Measurements from ENCODE around the gene CIT.

The CIT gene

DNA sequence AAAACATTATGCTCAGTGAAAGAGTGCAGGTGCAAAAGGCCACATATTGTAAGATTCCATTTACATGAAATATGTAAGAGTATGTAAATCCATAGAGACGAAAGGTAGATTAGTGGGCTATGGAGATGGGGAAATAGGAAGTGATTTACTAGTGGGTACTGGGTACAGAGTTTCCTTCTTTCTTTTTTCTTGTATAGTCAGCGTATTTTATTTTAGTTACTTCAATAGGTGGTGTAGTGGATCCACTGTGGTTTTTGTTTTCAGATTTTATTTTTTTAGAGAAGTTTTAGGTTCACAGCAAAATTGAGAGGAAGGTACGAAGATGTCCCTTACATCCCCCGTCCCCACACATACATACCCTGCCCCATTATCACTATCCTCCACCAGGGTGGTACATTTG lies 6.1 kb upstream of the CIT start:
- TF ChIP-seq, protein P1, sequence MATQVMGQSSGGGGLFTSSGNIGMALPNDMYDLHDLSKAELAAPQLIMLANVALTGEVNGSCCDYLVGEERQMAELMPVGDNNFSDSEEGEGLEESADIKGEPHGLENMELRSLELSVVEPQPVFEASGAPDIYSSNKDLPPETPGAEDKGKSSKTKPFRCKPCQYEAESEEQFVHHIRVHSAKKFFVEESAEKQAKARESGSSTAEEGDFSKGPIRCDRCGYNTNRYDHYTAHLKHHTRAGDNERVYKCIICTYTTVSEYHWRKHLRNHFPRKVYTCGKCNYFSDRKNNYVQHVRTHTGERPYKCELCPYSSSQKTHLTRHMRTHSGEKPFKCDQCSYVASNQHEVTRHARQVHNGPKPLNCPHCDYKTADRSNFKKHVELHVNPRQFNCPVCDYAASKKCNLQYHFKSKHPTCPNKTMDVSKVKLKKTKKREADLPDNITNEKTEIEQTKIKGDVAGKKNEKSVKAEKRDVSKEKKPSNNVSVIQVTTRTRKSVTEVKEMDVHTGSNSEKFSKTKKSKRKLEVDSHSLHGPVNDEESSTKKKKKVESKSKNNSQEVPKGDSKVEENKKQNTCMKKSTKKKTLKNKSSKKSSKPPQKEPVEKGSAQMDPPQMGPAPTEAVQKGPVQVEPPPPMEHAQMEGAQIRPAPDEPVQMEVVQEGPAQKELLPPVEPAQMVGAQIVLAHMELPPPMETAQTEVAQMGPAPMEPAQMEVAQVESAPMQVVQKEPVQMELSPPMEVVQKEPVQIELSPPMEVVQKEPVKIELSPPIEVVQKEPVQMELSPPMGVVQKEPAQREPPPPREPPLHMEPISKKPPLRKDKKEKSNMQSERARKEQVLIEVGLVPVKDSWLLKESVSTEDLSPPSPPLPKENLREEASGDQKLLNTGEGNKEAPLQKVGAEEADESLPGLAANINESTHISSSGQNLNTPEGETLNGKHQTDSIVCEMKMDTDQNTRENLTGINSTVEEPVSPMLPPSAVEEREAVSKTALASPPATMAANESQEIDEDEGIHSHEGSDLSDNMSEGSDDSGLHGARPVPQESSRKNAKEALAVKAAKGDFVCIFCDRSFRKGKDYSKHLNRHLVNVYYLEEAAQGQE (IDR thresholded peaks at IDR 0.05; ENCODE audit: insufficient read depth in 1 of 2, low read depth in 2 of 2, low read length in 2 of 2), result no peak
- no peak for TF ChIP-seq SIN3A (IDR thresholded peaks at IDR 0.05; ENCODE audit: borderline replicate concordance, insufficient read depth, low read length)
- TF ChIP-seq POLR2AphosphoS5 (IDR thresholded peaks at IDR 0.05; ENCODE audit: low read depth, low read length), result no peak
- TF ChIP-seq TAF1 (IDR thresholded peaks at IDR 0.05; ENCODE audit: borderline replicate concordance, insufficient read depth, low read length), result no peak
- TF ChIP-seq FOXP2 (optimal IDR thresholded peaks at IDR 0.05; ENCODE audit: borderline replicate concordance, extremely low read depth, extremely low read length, insufficient read depth), result no peak

DNA sequence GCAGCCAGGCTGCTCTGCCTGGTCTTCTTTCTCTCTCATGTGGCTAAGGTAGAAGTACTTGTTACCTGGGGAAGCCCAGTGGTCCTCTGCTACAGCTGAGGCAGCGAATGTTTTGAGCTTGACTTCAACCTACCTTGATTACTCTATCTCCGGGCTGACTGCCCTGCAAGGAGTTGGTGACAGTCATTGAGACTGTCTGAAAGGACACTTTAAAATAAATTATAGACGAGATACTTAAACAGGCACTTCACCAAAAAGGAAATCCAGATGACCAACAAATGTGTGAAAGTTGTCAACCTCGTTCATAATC lies 474 bp upstream of the CIT start:
- TF ChIP-seq TAF1 (IDR thresholded peaks at IDR 0.05; ENCODE audit: borderline replicate concordance, insufficient read depth, low read length), result 0 out of 2 replicates have a peak, but pooled peaks have one; percentile 5
- TF ChIP-seq POLR2AphosphoS5 (IDR thresholded peaks at IDR 0.05; ENCODE audit: low read depth, low read length), result no peak

DNA sequence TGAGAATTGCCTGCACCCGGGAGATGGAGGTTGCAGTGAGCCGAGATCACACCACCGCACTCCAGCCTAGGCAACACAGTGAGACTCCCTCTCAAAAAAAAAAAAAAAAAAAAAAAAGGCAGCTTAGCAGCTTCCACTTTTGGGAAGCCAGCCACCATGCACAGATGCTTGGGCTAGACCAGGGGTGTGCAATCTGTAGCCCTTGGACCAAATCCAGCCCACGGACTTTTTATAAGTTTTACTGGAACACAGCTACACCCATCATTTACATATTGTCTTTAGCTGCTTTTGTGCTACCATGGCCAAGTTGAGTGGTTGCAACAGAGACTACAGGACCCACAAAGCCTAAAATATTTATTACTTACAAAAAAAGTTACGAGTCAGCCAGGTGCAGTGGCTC lies 6.7 kb downstream of the CIT start:
- no peak for TF ChIP-seq POLR2AphosphoS5 (IDR thresholded peaks at IDR 0.05; ENCODE audit: low read depth, low read length)
- TF ChIP-seq TAF1 (IDR thresholded peaks at IDR 0.05; ENCODE audit: borderline replicate concordance, insufficient read depth, low read length), result no peak
- TF ChIP-seq FOXP2 (optimal IDR thresholded peaks at IDR 0.05; ENCODE audit: borderline replicate concordance, extremely low read depth, extremely low read length, insufficient read depth), result no peak
- TF ChIP-seq SIN3A (IDR thresholded peaks at IDR 0.05; ENCODE audit: borderline replicate concordance, insufficient read depth, low read length), result no peak
- TF ChIP-seq, protein P1 (IDR thresholded peaks at IDR 0.05; ENCODE audit: insufficient read depth in 1 of 2, low read depth in 2 of 2, low read length in 2 of 2), result no peak

DNA sequence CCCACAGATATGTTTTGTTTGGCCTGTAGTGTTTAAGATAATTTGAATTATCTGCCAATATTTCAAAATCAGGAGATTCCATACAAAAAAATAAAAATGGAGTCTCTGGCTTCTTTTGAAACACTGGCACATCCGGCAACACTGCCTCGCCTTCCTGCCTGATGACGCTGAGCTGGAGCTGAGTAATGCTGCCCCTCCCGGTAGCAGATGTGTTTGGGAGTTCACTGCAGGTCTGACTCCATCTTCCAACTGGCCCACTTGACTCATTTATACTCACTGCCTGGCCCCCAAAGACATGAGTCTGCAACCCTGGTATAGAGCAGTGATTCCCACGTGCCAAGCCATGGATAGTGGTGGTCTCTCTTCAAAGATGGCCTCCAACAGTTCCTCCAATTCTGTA lies 7.4 kb downstream of the CIT start:
- no peak for TF ChIP-seq SIN3A (IDR thresholded peaks at IDR 0.05; ENCODE audit: borderline replicate concordance, insufficient read depth, low read length)
- TF ChIP-seq TAF1 (IDR thresholded peaks at IDR 0.05; ENCODE audit: borderline replicate concordance, insufficient read depth, low read length), result no peak
- no peak for TF ChIP-seq POLR2AphosphoS5 (IDR thresholded peaks at IDR 0.05; ENCODE audit: low read depth, low read length)
- TF ChIP-seq FOXP2 (optimal IDR thresholded peaks at IDR 0.05; ENCODE audit: borderline replicate concordance, extremely low read depth, extremely low read length, insufficient read depth), result no peak
- TF ChIP-seq, protein P1 (IDR thresholded peaks at IDR 0.05; ENCODE audit: insufficient read depth in 1 of 2, low read depth in 2 of 2, low read length in 2 of 2), result no peak

DNA sequence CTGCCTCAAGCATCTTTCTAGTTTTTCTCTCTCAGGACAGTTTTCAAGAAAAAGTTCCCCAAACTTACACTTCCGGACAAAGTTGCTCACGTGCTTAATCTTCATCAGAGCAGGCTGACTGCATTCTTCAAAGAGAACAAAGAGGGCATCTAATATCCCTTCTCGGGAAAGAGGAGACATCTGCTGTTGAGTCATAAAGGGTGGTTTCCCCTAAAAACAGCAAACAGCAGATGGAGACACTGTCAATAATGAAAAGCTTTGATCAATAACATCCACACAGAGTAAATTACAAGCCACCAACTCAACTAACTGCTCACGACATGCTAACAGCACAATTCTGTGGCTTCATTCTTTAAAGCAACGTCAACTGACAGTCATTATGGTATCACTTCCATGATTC lies 8.1 kb downstream of the CIT start:
- TF ChIP-seq POLR2AphosphoS5 (IDR thresholded peaks at IDR 0.05; ENCODE audit: low read depth, low read length) (no peak), SIN3A (IDR thresholded peaks at IDR 0.05; ENCODE audit: borderline replicate concordance, insufficient read depth, low read length) (no peak)

DNA sequence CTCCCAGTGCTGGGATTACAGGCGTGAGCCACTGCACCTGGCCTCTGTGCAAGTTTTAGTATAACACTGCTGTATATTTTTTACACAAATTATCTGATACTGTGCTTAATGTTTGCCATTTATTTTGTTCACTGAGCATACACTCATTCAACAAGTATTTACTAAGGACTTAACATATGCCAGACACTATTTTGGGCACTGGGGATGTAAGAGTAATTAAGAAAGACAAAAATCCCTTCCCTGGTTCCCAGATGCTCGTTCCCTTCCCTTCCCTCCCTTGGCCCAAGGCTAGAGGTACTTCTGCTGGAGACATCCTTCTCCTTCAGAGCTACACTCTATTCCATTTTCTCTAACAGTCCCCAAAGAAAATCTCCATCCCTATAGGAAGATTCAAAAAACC lies 12.5 kb downstream of the CIT start:
- TF ChIP-seq SIN3A (IDR thresholded peaks at IDR 0.05; ENCODE audit: borderline replicate concordance, insufficient read depth, low read length) (no peak), FOXP2 (optimal IDR thresholded peaks at IDR 0.05; ENCODE audit: borderline replicate concordance, extremely low read depth, extremely low read length, insufficient read depth) (no peak), POLR2AphosphoS5 (IDR thresholded peaks at IDR 0.05; ENCODE audit: low read depth, low read length) (no peak), TAF1 (IDR thresholded peaks at IDR 0.05; ENCODE audit: borderline replicate concordance, insufficient read depth, low read length) (no peak)
- TF ChIP-seq, protein P1 (IDR thresholded peaks at IDR 0.05; ENCODE audit: insufficient read depth in 1 of 2, low read depth in 2 of 2, low read length in 2 of 2), result no peak
